GM23248 (cell line): Measurements from ENCODE around the gene PLD1. TPM values are rescaled to one million over a fixed set of nuclear protein-coding genes. Genes with fewer than 3 reads are reported as not detected.

Experiments used
- DNase-seq: peaks from one replicate; pipeline ENCODE4 v3.0.0-alpha.2; 2015
- H2AFZ ChIP-seq: fragments of 200-600 bp; sonication (generic); 2 replicates; pipeline ENCODE4 v1.6.1; 2016; ENCODE audit warnings: antibody characterized with exemption
- H3F3A ChIP-seq: fragments of 200-600 bp; sonication (generic); 2 replicates; pipeline ENCODE4 v1.6.1; 2016; ENCODE audit warnings: mild to moderate bottlenecking, antibody characterized with exemption, mixed run types; ENCODE audit not compliant: insufficient read depth
- H3K27ac ChIP-seq: fragments of 200-600 bp; sonication (generic); 2 replicates; pipeline ENCODE4 v1.5.1; 2016; ENCODE audit warnings: mild to moderate bottlenecking
- H3K27me3 ChIP-seq: fragments of 200-600 bp; sonication (generic); replicated peaks from 2 replicates; pipeline ENCODE4 v1.6.1; 2016; ENCODE audit warnings: mild to moderate bottlenecking; ENCODE audit not compliant: insufficient read depth
- H3K36me3 ChIP-seq: fragments of 200-600 bp; sonication (generic); 2 replicates; pipeline ENCODE4 v1.6.1; 2016; ENCODE audit warnings: low read depth, mild to moderate bottlenecking
- H3K4me1 ChIP-seq: fragments of 200-600 bp; sonication (generic); 2 replicates; pipeline ENCODE4 v1.6.1; 2016; ENCODE audit warnings: mild to moderate bottlenecking; ENCODE audit not compliant: insufficient read depth
- H3K4me2 ChIP-seq: fragments of 200-600 bp; sonication (generic); one replicate; pipeline ENCODE4 v1.6.1; 2016; ENCODE audit warnings: mild to moderate bottlenecking; ENCODE audit not compliant: unreplicated experiment
- H3K4me3 ChIP-seq: fragments of 200-600 bp; sonication (generic); 2 replicates; pipeline ENCODE4 v1.5.1; 2016; ENCODE audit warnings: mild to moderate bottlenecking
- H3K79me2 ChIP-seq: fragments of 200-600 bp; sonication (generic); 2 replicates; pipeline ENCODE4 v1.6.1; 2016; ENCODE audit warnings: mild to moderate bottlenecking; ENCODE audit not compliant: insufficient read depth
- H3K9ac ChIP-seq: fragments of 200-600 bp; sonication (generic); 2 replicates; pipeline ENCODE4 v1.6.1; 2016; ENCODE audit warnings: mild to moderate bottlenecking
- H3K9me2 ChIP-seq: fragments of 200-600 bp; sonication (generic); 2 replicates; pipeline ENCODE4 v1.6.1; 2016; ENCODE audit warnings: mixed run types, mild to moderate bottlenecking, moderate library complexity; ENCODE audit not compliant: insufficient read depth
- H3K9me3 ChIP-seq: fragments of 200-600 bp; sonication (generic); one replicate; pipeline ENCODE4 v1.6.1; 2017; ENCODE audit warnings: low read depth
- H4K20me1 ChIP-seq: fragments of 200-600 bp; sonication (generic); 2 replicates; pipeline ENCODE4 v1.6.0; 2016; ENCODE audit not compliant: insufficient read depth
- EZH2 ChIP-seq: fragments of 200-600 bp; sonication (generic); IDR thresholded peaks from 2 replicates; pipeline ENCODE4 v1.6.1; 2018; ENCODE audit warnings: antibody characterized with exemption, mild to moderate bottlenecking; ENCODE audit not compliant: insufficient read depth, poor library complexity, severe bottlenecking
- EZH2phosphoT487 ChIP-seq: fragments of 200-600 bp; sonication (generic); IDR thresholded peaks from 2 replicates; pipeline ENCODE4 v1.6.1; 2018; ENCODE audit warnings: antibody characterized with exemption, moderate library complexity, mild to moderate bottlenecking, low read depth; ENCODE audit not compliant: insufficient read depth
- WGBS, 2 experiments: methylation state at CpG; one replicate each; pipeline ENCODE4 v1.1.6; 2015 to 2017; ENCODE audit warnings: low lambda C conversion rate in 2 of 2, low coverage in 1 of 2; ENCODE audit errors: missing lambda C conversion rate in 2 of 2; 5-methylcytosine and 5-hydroxymethylcytosine counted together
- in situ Hi-C: fragments of 300-500 bp; cut with MboI; formaldehyde crosslinking; loops from 2 replicates; pipeline ENCODE4 v1.15.0; 2020
- polyA plus RNA-seq: library from polyadenylated mRNA; unstranded; fragments of >200 nt; fragmentation: Nextera tagmentation; extraction: Ambion mirVana; gene quantifications from 2 replicates; pipeline ENCODE4 v1.2.1, GENCODE V29; 2016
- total RNA-seq: library from RNA; depleted of rRNA; stranded (reverse); fragments of >200 nt; shearing (Covaris generic); gene quantifications from 2 replicates; pipeline ENCODE4 v1.2.3, GENCODE V29; 2014

Gene PLD1
- total and polyA plus RNA-seq, 2 experiments from 2014 or later: 3.0 to 4.6 TPM

DNA sequence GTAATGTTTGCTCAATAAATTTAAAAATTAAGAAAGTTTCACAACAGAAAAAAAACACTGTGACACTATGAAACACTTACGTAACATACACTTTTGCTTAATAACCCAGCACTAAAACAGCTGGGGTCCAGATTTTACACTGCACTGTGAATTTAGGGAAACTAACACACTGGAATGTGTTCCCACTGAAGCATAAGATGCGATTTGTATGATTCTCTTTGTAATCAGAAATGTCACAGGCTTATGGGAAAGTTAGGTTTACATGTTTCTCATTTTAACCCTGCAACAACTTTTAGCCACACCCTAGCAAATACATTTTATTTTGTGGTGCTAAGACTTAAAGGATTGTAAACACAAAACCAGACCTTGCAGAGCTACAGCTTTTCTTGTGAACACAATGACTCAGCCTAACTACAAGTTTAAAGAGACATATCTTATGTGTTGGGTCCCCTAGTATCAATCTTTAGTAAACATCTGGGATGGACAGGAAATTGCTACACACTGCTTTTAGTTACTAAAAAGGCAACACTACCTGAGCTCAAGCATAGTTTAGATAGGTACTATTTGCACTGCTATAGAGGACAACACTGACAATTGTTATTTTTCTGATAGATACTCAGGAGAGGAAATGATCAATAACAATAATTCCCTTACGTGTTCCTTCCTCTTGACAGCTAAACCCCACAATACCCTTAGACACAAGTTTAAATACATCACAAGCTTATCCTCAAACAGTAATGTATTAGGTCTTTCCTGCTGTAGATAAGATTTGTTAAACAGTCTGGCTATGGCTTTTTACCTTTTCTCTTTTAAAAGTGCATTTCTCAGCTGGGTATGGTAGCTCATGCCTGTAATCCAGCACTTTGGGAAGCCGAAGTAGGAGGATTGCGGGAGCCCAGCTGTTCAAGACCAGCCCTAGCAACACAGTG is 3.8 kb downstream of the PLD1 start:
- Histone ChIP-seq H3K27me3 (no peaks in the 10 kb centered on the region), H2AFZ (no peak overlapping the region), H3K9me2 (no peaks in the 10 kb centered on the region), H3K4me3 (no peak overlapping the region), H3K4me2 (peak overlapping the region; percentile 55), H3K79me2 (no peaks in the 10 kb centered on the region), H3F3A (peaks cover 33% of the 10 kb centered on the region), H3K27ac (peak overlapping the region; percentile 49), H3K9me3 (no peaks in the 10 kb centered on the region), H4K20me1 (no peaks in the 10 kb centered on the region), H3K4me1 (peaks cover 47% of the 10 kb centered on the region), H3K9ac (peak overlapping the region; percentile 56), H3K36me3 (no peaks in the 10 kb centered on the region)
- TF ChIP-seq EZH2phosphoT487 (no peak), EZH2 (no peak)
- 59 to 62% methylated on average over 5 of the region's 5 CpGs for WGBS, 2 experiments
- in situ Hi-C loops: no loop called here
- peak; percentile 78 for DNase-seq

DNA sequence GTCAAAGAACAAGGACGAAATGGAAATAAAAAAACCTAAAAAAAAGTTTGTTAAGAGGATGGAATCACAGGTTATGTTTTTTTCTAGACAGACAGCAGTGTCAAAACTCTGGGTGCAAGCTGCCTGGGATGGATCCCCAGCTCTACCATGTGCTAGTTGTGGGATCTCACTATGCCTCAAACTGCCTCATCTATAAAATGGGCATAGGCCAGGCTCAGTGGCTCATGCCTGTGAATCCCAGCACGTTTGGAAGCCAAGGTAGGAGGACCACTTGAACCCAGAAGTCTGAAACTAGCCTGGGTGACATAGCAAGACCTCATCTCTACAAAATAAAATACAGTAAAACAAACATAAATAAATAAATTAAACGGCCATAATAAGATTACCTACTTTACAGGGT is 4.6 kb downstream of the PLD1 start:
- H3K79me2 ChIP-seq: no peaks in the 10 kb centered on the region
- peak overlapping the region; percentile 55 for H3K4me2 ChIP-seq
- no peak overlapping the region for H3K4me3 ChIP-seq
- peaks cover 45% of the 10 kb centered on the region for H3K4me1 ChIP-seq
- no peaks in the 10 kb centered on the region for H3K9me2 ChIP-seq
- peak overlapping the region; percentile 56 for H3K9ac ChIP-seq
- peak overlapping the region; percentile 49 for H3K27ac ChIP-seq
- DNase-seq: no peak
- no peaks in the 10 kb centered on the region for H3K36me3 ChIP-seq
- WGBS, 2 experiments: 46 to 51% methylated on average over 3 of the region's 3 CpGs
- in situ Hi-C loops: no loop called here
- TF ChIP-seq EZH2 (no peak), EZH2phosphoT487 (no peak)
- no peaks in the 10 kb centered on the region for H3K9me3 ChIP-seq
- no peaks in the 10 kb centered on the region for H4K20me1 ChIP-seq
- H3K27me3 ChIP-seq: no peaks in the 10 kb centered on the region
- peaks cover 32% of the 10 kb centered on the region for H3F3A ChIP-seq
- no peak overlapping the region for H2AFZ ChIP-seq

DNA sequence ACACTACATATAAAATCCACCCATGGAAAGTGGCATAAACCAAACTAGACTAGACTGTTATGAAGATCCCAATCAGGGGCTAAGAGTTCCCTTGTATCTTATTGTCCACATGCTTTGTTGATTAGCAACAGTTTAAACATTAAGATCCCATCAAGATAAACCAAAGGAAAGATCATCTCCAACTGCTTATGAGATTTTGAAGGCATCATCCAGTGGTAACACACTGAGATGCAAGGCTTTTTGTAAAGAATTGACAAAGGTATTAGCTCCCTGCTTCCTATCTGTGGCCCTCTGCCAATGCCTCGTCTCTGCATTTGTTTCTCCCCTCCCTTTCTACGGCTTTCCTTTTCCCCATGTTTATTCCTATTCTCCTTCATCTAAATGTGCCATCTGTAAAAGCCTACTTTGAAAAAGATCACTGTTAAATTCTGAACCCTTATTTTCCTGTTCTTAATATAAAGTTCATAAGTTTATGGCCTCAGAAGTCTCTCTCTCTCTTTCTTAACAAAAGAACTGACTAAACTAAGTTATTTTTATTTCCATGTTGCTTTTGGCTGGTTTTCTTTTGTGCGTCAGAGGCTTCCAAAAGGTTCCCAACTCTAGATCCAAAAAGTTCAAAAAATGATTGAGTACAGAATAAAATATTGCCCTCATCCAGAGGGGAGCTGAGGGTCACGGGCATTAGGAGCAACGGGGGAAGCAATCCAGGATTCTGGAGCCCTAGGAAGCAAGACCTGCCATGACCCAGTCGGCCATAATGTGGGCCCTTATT is 5.5 kb downstream of the PLD1 start:
- Histone ChIP-seq H3F3A (peaks cover 30% of the 10 kb centered on the region), H3K4me2 (peak overlapping the region; percentile 11), H3K27me3 (no peaks in the 10 kb centered on the region), H3K79me2 (no peaks in the 10 kb centered on the region), H3K4me3 (no peak overlapping the region), H3K9me3 (no peaks in the 10 kb centered on the region), H3K9ac (no peak overlapping the region), H3K9me2 (no peaks in the 10 kb centered on the region), H4K20me1 (no peaks in the 10 kb centered on the region), H2AFZ (no peak overlapping the region), H3K27ac (no peak overlapping the region), H3K4me1 (peaks cover 43% of the 10 kb centered on the region), H3K36me3 (no peaks in the 10 kb centered on the region)
- TF ChIP-seq EZH2 (no peak), EZH2phosphoT487 (no peak)
- 56 to 64% methylated on average over 6 of the region's 6 CpGs for WGBS, 2 experiments
- DNase-seq: peak; percentile 30
- in situ Hi-C loops: no loop called here

DNA sequence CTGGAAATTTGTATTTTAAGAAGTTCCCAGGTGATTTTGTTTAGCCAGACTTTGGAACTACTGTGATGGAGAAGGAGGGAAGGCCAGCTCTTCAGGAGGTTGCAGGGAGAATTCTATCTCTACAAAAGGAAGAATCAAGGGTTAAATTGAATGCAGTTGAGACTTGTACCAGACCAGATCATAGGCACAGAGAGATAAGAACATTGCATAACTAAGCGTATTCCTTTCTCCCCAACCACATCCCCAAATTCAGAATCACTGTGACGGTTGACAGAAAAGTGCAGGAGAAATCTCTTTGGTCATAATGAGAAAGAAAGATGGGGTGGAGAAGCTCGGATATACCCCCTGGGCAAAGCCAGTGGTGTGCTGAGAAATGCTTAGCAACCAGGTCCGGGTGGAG is 7.2 kb downstream of the PLD1 start:
- WGBS, 2 experiments: 96 to 97% methylated on average over 4 of the region's 4 CpGs

More for the DNA sequence above, 7.2 kb downstream of the PLD1 start:
- Histone ChIP-seq H3K9me3 (no peaks in the 10 kb centered on the region), H3K79me2 (no peaks in the 10 kb centered on the region), H3K4me2 (no peak overlapping the region), H4K20me1 (no peaks in the 10 kb centered on the region), H3K36me3 (no peaks in the 10 kb centered on the region), H2AFZ (no peak overlapping the region), H3K4me1 (peaks cover 38% of the 10 kb centered on the region), H3K27ac (no peak overlapping the region), H3K27me3 (no peaks in the 10 kb centered on the region), H3F3A (peaks cover 21% of the 10 kb centered on the region), H3K9me2 (no peaks in the 10 kb centered on the region), H3K9ac (no peak overlapping the region), H3K4me3 (no peak overlapping the region)
- DNase-seq: no peak
- TF ChIP-seq EZH2phosphoT487 (no peak), EZH2 (no peak)
- in situ Hi-C loops: no loop called here
